Keratinocyte (primary cell): ENCODE results near the gene TATDN2.

Experiments
- EZH2 ChIP-seq: IDR thresholded peaks from one replicate; pipeline ENCODE4 v1.6.1; 2012; ENCODE audit warnings: inconsistent platforms, mild to moderate bottlenecking, low read length, moderate library complexity
- TF ChIP-seq, protein P1 (sequence below), 3 experiments: IDR thresholded peaks in 1 of 3; conservative IDR thresholded peaks in 1 of 3; optimal IDR thresholded peaks in 1 of 3; 2 replicates in 2 of 3; 3 replicates in 1 of 3; pipeline versions ENCODE3 to v1.5.1; 2011; ENCODE audit warnings: low read length in 3 of 3, mild to moderate bottlenecking in 3 of 3, moderate library complexity in 2 of 3, control low read depth in 1 of 3, inconsistent platforms in 1 of 3; ENCODE audit not compliant: insufficient read depth in 2 of 3; ENCODE audit errors: extremely low read depth in 1 of 3

DNA sequence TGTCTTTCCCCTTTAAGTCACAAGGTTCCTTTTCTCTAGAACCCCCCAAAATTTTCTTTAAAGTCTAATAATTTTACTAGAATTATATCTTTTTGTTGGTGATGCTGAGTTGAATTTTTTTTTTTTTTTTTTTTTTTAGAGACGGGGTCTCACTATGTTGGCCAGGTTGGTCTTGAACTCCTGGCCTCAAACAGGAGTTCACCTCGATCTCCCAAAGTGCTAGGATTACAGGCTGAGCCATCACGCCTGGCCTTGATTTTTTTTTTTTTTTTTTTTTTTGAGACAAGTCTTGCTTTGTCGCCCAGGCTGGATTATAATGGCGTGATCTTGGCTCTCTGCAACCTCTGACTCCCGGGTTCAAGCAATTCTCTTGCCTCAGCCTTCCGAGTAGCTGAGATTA lies 60.4 kb downstream of the TATDN2 start:
- TF ChIP-seq, protein P1, sequence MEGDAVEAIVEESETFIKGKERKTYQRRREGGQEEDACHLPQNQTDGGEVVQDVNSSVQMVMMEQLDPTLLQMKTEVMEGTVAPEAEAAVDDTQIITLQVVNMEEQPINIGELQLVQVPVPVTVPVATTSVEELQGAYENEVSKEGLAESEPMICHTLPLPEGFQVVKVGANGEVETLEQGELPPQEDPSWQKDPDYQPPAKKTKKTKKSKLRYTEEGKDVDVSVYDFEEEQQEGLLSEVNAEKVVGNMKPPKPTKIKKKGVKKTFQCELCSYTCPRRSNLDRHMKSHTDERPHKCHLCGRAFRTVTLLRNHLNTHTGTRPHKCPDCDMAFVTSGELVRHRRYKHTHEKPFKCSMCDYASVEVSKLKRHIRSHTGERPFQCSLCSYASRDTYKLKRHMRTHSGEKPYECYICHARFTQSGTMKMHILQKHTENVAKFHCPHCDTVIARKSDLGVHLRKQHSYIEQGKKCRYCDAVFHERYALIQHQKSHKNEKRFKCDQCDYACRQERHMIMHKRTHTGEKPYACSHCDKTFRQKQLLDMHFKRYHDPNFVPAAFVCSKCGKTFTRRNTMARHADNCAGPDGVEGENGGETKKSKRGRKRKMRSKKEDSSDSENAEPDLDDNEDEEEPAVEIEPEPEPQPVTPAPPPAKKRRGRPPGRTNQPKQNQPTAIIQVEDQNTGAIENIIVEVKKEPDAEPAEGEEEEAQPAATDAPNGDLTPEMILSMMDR (optimal IDR thresholded peaks at IDR 0.05 in 1 of 3, IDR thresholded peaks at IDR 0.05 in 1 of 3, conservative IDR thresholded peaks at IDR 0.05 in 1 of 3; ENCODE audit: extremely low read depth in 1 of 3, insufficient read depth in 2 of 3, low read length in 3 of 3): no peak
- TF ChIP-seq EZH2: no peak
